C4-2B (cell line): ENCODE data around the gene TPT1.

Source experiments
- ZFX ChIP-seq: fragments of 450-650 bp; IDR thresholded peaks from 2 replicates; pipeline ENCODE4 v1.6.1; 2017
- TF ChIP-seq, protein P1 (sequence below): fragments of 450-650 bp; conservative IDR thresholded peaks from 2 replicates; pipeline ENCODE4 v1.5.1; 2017; ENCODE audit warnings: mild to moderate bottlenecking

DNA sequence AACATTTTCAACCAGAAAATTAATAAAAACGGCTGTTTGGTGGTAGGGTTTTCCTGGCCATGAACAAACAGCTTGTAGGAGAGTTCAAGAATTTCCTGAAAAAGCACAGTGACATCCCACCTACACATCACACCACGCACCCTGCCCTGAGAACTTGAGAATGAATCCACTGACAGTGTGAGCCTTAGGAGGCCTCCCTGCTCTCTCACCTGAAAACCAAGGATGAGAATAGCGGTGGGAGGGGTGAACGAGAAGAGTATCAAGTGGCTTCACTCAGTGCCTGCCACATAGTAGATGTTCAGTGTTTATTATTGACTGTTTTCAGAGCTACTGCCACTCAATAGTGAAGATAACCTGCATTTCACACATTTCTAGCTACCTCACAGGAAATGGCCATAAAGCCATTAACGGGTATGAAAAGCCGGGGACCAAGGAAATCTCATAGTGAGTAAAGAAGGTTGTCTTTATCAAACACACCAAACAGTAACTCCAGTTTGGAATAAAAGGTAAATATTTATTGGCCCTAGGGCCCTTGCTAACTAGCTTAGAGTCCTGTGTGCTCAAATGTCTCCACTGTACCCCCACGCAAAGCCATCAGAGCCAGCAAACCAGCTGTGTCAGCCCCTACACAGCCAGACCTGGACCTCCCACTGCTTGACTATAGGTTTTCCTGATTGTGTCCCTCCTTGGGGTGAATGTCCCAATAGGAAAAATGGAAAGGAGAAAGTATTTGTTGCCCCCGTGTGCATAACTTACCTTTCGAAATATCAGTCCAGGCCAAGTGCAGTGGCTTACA is 40.6 kb downstream of the TPT1 start:
- TF ChIP-seq, protein P1, sequence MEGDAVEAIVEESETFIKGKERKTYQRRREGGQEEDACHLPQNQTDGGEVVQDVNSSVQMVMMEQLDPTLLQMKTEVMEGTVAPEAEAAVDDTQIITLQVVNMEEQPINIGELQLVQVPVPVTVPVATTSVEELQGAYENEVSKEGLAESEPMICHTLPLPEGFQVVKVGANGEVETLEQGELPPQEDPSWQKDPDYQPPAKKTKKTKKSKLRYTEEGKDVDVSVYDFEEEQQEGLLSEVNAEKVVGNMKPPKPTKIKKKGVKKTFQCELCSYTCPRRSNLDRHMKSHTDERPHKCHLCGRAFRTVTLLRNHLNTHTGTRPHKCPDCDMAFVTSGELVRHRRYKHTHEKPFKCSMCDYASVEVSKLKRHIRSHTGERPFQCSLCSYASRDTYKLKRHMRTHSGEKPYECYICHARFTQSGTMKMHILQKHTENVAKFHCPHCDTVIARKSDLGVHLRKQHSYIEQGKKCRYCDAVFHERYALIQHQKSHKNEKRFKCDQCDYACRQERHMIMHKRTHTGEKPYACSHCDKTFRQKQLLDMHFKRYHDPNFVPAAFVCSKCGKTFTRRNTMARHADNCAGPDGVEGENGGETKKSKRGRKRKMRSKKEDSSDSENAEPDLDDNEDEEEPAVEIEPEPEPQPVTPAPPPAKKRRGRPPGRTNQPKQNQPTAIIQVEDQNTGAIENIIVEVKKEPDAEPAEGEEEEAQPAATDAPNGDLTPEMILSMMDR: no peak
- no peak for TF ChIP-seq ZFX
